GM23338 (cell line): ENCODE data around the gene ESRRB. TPM values are rescaled to one million over a fixed set of nuclear protein-coding genes. Genes with fewer than 3 reads are reported as not detected.

Experiments
- ATAC-seq: fragments of 200-7000 bp; cut with Tn5 transposase; 3 replicates; pipeline ENCODE4 v1.9.1; 2020
- DNase-seq: peaks from one replicate; pipeline ENCODE4 v3.0.0-alpha.2; 2015; ENCODE audit warnings: low spot score
- H2AFZ ChIP-seq: fragments of 200-600 bp; sonication (generic); 2 replicates; pipeline ENCODE4 v1.8.0; 2016; ENCODE audit warnings: antibody characterized with exemption, mild to moderate bottlenecking, moderate library complexity
- H3F3A ChIP-seq: fragments of 200-600 bp; sonication (generic); replicated peaks from 2 replicates; pipeline ENCODE4 v1.8.0; 2017; ENCODE audit warnings: antibody characterized with exemption, mixed run types, low read depth
- H3K27ac ChIP-seq: fragments of 200-600 bp; sonication (generic); 2 replicates; pipeline ENCODE4 v1.6.1; 2016; ENCODE audit warnings: low read depth
- H3K27me3 ChIP-seq: fragments of 200-600 bp; sonication (generic); 2 replicates; pipeline ENCODE4 v1.8.0; 2016; ENCODE audit warnings: mild to moderate bottlenecking, mixed run types, moderate library complexity; ENCODE audit not compliant: insufficient read depth
- H3K36me3 ChIP-seq: fragments of 200-600 bp; sonication (generic); 2 replicates; pipeline ENCODE4 v1.8.0; 2016; ENCODE audit warnings: mild to moderate bottlenecking; ENCODE audit not compliant: insufficient read depth
- H3K4me1 ChIP-seq: fragments of 200-600 bp; sonication (generic); 2 replicates; pipeline ENCODE4 v1.8.0; 2016; ENCODE audit warnings: mild to moderate bottlenecking, moderate library complexity; ENCODE audit not compliant: insufficient read depth
- H3K4me2 ChIP-seq: fragments of 200-600 bp; sonication (generic); 2 replicates; pipeline ENCODE4 v1.7.1; 2017; ENCODE audit warnings: mixed run types
- H3K4me3 ChIP-seq: fragments of 200-600 bp; sonication (generic); 2 replicates; pipeline ENCODE4 v1.6.1; 2016; ENCODE audit warnings: mixed run types
- H3K79me2 ChIP-seq: fragments of 200-600 bp; sonication (generic); replicated peaks from 2 replicates; pipeline ENCODE4 v1.8.0; 2017; ENCODE audit warnings: mild to moderate bottlenecking; ENCODE audit not compliant: insufficient read depth
- H3K9me2 ChIP-seq: fragments of 200-600 bp; sonication (generic); 2 replicates; pipeline ENCODE4 v1.8.0; 2017; ENCODE audit not compliant: insufficient read depth
- H4K20me1 ChIP-seq: fragments of 200-600 bp; sonication (generic); replicated peaks from 2 replicates; pipeline ENCODE4 v1.8.0; 2017; ENCODE audit warnings: mild to moderate bottlenecking; ENCODE audit not compliant: insufficient read depth
- H3K27ac Mint-ChIP-seq: 2 replicates; pipeline ENCODE4 v1.8.0; 2020; ENCODE audit warnings: inconsistent platforms, mild to moderate bottlenecking, moderate library complexity, mixed read lengths
- H3K27me3 Mint-ChIP-seq: 3 replicates; pipeline ENCODE4 v1.8.0; 2022; ENCODE audit warnings: low read depth, mild to moderate bottlenecking, moderate library complexity, mixed read lengths, inconsistent platforms; ENCODE audit not compliant: insufficient read depth, poor library complexity
- H3K36me3 Mint-ChIP-seq: 3 replicates; pipeline ENCODE4 v1.8.0; 2021; ENCODE audit warnings: low read depth, mild to moderate bottlenecking, inconsistent platforms, moderate library complexity, mixed read lengths
- H3K4me1 Mint-ChIP-seq: 3 replicates; pipeline ENCODE4 v1.8.0; 2020; ENCODE audit warnings: mild to moderate bottlenecking, inconsistent platforms, mixed read lengths
- H3K4me3 Mint-ChIP-seq: 3 replicates; pipeline ENCODE4 v1.8.0; 2021; ENCODE audit warnings: moderate library complexity, mild to moderate bottlenecking, inconsistent platforms, mixed read lengths
- H3K9me3 Mint-ChIP-seq: 3 replicates; pipeline ENCODE4 v1.8.0; 2020; ENCODE audit warnings: moderate library complexity, mild to moderate bottlenecking, inconsistent platforms, mixed read lengths
- CREB1 ChIP-seq: fragments of 250-450 bp; sonication (Bioruptor Pico); IDR thresholded peaks from 2 replicates; pipeline ENCODE4 v1.5.0; 2020; ENCODE audit warnings: low read depth, mild to moderate bottlenecking, moderate library complexity
- CTCF ChIP-seq, 2 experiments: fragments of 200-600 bp in 1 of 2; sonication (generic) in 1 of 2; conservative IDR thresholded peaks; 2 replicates each; pipeline versions ENCODE4 v1.5.1 to v1.6.1; 2016 to 2017; ENCODE audit warnings: antibody characterized with exemption in 2 of 2, low read depth in 2 of 2, mild to moderate bottlenecking in 2 of 2, moderate library complexity in 1 of 2
- EZH2 ChIP-seq: fragments of 200-600 bp; sonication (generic); IDR thresholded peaks from one replicate; pipeline ENCODE4 v1.8.0; 2017; ENCODE audit warnings: antibody characterized with exemption, mild to moderate bottlenecking, low read depth; ENCODE audit not compliant: unreplicated experiment
- EZH2phosphoT487 ChIP-seq: fragments of 200-600 bp; sonication (generic); IDR thresholded peaks from one replicate; pipeline ENCODE4 v1.8.1; 2018; ENCODE audit warnings: antibody characterized with exemption; ENCODE audit not compliant: unreplicated experiment
- NANOG ChIP-seq: IDR thresholded peaks from 2 replicates; pipeline ENCODE4 v1.6.1; 2016; ENCODE audit warnings: antibody characterized with exemption, borderline replicate concordance
- REST ChIP-seq: IDR thresholded peaks from one replicate; pipeline ENCODE4 v1.6.1; 2018; ENCODE audit warnings: antibody characterized with exemption; ENCODE audit not compliant: unreplicated experiment
- STAT1 ChIP-seq: IDR thresholded peaks from one replicate; pipeline ENCODE4 v1.6.1; 2016; ENCODE audit warnings: antibody characterized with exemption; ENCODE audit not compliant: unreplicated experiment
- ZNF114 ChIP-seq: fragments of 250-450 bp; sonication (Bioruptor Pico); IDR thresholded peaks from 2 replicates; pipeline ENCODE4 v1.5.0; 2020; ENCODE audit warnings: mild to moderate bottlenecking, moderate library complexity
- ZNF331 ChIP-seq: fragments of 250-450 bp; sonication (Bioruptor Pico); IDR thresholded peaks from 2 replicates; pipeline ENCODE4 v1.5.0; 2020; ENCODE audit warnings: low read depth, mild to moderate bottlenecking, moderate library complexity
- ZNF462 ChIP-seq: fragments of 250-450 bp; sonication (Bioruptor Pico); IDR thresholded peaks from 2 replicates; pipeline ENCODE4 v1.5.0; 2020; ENCODE audit warnings: mild to moderate bottlenecking, moderate library complexity
- polyA plus RNA-seq: library from polyadenylated mRNA; unstranded; fragments of >200 nt; fragmentation: Nextera tagmentation; extraction: Ambion mirVana; gene quantifications from 2 replicates; pipeline ENCODE4 v1.2.1, GENCODE V29; 2016
- total RNA-seq: library from RNA; depleted of rRNA; stranded (reverse); fragments of >200 nt; shearing (Covaris generic); gene quantifications from 2 replicates; pipeline ENCODE4 v1.2.3, GENCODE V29; 2014

The ESRRB gene
- total and polyA plus RNA-seq, 2 experiments from 2014 or later, result 0.31 to 0.52 TPM

GRCh38 chr14:76348898-76349297, 27.0 kb upstream of the ESRRB start (continued):
- TF ChIP-seq REST, result no peak
- TF ChIP-seq NANOG, result no peak

GRCh38 chr14:76349993-76350392, 25.9 kb upstream of the ESRRB start:
- Histone ChIP-seq H3K36me3 (no peaks in the 10 kb centered on the region), H4K20me1 (no peaks in the 10 kb centered on the region), H3K9me2 (no peaks in the 10 kb centered on the region), H3K4me1 (no peaks in the 10 kb centered on the region; the same call in 1 of the 2 replicates), H3K79me2 (no peaks in the 10 kb centered on the region), H3K4me2 (no peak overlapping the region), H3K27me3 (peaks cover 12% of the 10 kb centered on the region), H3K27ac (no peak overlapping the region), H3F3A (no peaks in the 10 kb centered on the region), H2AFZ (no peak overlapping the region), H3K4me3 (no peak overlapping the region)
- Mint-ChIP-seq H3K27me3 (peaks cover 9% of the 10 kb centered on the region), H3K9me3 (no peaks in the 10 kb centered on the region), H3K4me1 (peaks cover 18% of the 10 kb centered on the region), H3K27ac (no peak overlapping the region), H3K4me3 (no peak overlapping the region), H3K36me3 (no peaks in the 10 kb centered on the region)
- DNase-seq (no peak), ATAC-seq (no peak)
- no peak for TF ChIP-seq ZNF462
- TF ChIP-seq EZH2phosphoT487, result no peak
- TF ChIP-seq ZNF331 (CRISPR knock-in tag), result no peak
- TF ChIP-seq CTCF (conservative IDR thresholded peaks at IDR 0.05; ENCODE audit: low read depth in 2 of 2), result no peak
- TF ChIP-seq REST, result no peak
- TF ChIP-seq ZNF114, result no peak
- no peak for TF ChIP-seq CREB1
- no peak for TF ChIP-seq STAT1
- TF ChIP-seq EZH2, result no peak
